Measurements from ENCODE around the gene ARMC5.

DNA sequence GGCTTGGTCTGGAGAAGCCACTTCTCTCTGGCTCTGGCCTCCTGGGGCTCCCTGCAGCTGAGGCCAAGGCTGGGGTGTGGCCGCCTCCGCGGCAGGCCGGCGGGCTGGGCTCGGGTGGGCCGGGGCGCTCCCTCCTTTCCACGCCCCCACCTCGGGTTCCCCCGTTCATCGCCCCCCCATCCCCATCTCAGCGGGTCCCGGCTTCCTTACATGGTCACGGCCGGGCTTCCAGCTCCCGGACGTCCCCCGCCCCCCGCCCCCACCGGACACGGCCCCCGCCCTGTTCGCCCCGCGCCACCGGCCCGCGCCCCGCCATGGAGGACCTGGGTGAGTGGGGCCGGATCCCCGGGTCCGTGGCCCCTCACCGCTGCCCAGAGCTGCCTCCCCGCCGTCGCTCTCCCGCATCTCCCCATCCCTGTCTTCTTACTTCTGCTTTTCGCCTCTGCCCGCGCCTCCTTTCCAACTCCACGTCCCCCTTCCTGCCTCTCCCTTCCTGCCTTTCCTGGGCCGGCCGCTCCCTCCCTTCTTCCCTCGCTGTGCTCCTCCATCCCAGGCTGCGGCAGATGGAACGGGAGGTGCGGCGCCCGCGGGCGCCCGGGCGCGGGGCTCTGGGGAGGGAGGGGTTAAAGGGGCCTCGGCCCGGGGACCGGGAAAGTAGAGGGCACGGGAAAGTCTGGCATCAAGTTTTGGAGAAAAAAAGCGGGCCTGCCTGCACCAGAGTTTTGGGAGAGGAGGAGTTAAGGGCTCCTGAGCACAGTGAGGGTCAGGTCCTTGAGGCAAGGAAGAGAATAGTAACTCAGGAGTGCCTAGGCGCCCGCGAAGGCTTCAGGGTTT lies 12.8 kb downstream of the ARMC5 start, which contains the start of gene TGFB1I1:
- TF ChIP-seq, protein P1, sequence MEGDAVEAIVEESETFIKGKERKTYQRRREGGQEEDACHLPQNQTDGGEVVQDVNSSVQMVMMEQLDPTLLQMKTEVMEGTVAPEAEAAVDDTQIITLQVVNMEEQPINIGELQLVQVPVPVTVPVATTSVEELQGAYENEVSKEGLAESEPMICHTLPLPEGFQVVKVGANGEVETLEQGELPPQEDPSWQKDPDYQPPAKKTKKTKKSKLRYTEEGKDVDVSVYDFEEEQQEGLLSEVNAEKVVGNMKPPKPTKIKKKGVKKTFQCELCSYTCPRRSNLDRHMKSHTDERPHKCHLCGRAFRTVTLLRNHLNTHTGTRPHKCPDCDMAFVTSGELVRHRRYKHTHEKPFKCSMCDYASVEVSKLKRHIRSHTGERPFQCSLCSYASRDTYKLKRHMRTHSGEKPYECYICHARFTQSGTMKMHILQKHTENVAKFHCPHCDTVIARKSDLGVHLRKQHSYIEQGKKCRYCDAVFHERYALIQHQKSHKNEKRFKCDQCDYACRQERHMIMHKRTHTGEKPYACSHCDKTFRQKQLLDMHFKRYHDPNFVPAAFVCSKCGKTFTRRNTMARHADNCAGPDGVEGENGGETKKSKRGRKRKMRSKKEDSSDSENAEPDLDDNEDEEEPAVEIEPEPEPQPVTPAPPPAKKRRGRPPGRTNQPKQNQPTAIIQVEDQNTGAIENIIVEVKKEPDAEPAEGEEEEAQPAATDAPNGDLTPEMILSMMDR (IDR thresholded peaks at IDR 0.05; ENCODE audit: low read length) = no peak
- no peak for TF ChIP-seq EZH2 (IDR thresholded peaks at IDR 0.05; ENCODE audit: borderline replicate concordance, low read length)

Measured in OCI-LY1 (cell line).